Measurements from ENCODE around the gene FAM89A. TPM values are rescaled to one million over a fixed set of nuclear protein-coding genes. Genes with fewer than 3 reads are reported as not detected.

The FAM89A gene
- total and polyA plus RNA-seq, 9 of the 15 experiments (the other 6 are each of a cell fraction or from before 2014, with no cell fraction given): 8.7 to 66.2 (median 43.3) TPM

- TF ChIP-seq JUN (IDR thresholded peaks at IDR 0.05; ENCODE audit: borderline replicate concordance, low read depth, low read length) (no peak), JUN (CRISPR knock-in tag; IDR thresholded peaks at IDR 0.05; ENCODE audit: borderline replicate concordance) (no peak), CGGBP1 (CRISPR knock-in tag; IDR thresholded peaks at IDR 0.05) (no peak), ZNF408 (CRISPR knock-in tag; IDR thresholded peaks at IDR 0.05; ENCODE audit: low read depth) (no peak), ZFP1 (CRISPR knock-in tag; IDR thresholded peaks at IDR 0.05) (no peak), RFX7 (CRISPR knock-in tag; IDR thresholded peaks at IDR 0.05) (no peak), GATAD2B (IDR thresholded peaks at IDR 0.05; ENCODE audit: borderline replicate concordance) (peak; percentile 93), KDM2B (CRISPR knock-in tag; IDR thresholded peaks at IDR 0.05) (peak; percentile 96), ZNF197 (CRISPR knock-in tag; IDR thresholded peaks at IDR 0.05; ENCODE audit: low read depth) (no peak), ZNF583 (CRISPR knock-in tag; IDR thresholded peaks at IDR 0.05) (no peak), CCAR2 (IDR thresholded peaks at IDR 0.05; ENCODE audit: low read depth, low read length) (no peak), GMEB1 (CRISPR knock-in tag; IDR thresholded peaks at IDR 0.05) (no peak), ZNF561 (CRISPR knock-in tag; conservative IDR thresholded peaks at IDR 0.05) (no peak), MYNN (IDR thresholded peaks at IDR 0.05) (no peak), MYNN (CRISPR knock-in tag; IDR thresholded peaks at IDR 0.05) (no peak), NFATC3 (IDR thresholded peaks at IDR 0.05) (peak; percentile 89), GATAD2A (IDR thresholded peaks at IDR 0.05) (no peak; the same call in 1 of the 2 replicates), NR0B1 (IDR thresholded peaks at IDR 0.05; ENCODE audit: partially characterized antibody) (no peak), ELF2 (CRISPR knock-in tag; IDR thresholded peaks at IDR 0.05) (no peak)
- TF ChIP-seq, protein P1, sequence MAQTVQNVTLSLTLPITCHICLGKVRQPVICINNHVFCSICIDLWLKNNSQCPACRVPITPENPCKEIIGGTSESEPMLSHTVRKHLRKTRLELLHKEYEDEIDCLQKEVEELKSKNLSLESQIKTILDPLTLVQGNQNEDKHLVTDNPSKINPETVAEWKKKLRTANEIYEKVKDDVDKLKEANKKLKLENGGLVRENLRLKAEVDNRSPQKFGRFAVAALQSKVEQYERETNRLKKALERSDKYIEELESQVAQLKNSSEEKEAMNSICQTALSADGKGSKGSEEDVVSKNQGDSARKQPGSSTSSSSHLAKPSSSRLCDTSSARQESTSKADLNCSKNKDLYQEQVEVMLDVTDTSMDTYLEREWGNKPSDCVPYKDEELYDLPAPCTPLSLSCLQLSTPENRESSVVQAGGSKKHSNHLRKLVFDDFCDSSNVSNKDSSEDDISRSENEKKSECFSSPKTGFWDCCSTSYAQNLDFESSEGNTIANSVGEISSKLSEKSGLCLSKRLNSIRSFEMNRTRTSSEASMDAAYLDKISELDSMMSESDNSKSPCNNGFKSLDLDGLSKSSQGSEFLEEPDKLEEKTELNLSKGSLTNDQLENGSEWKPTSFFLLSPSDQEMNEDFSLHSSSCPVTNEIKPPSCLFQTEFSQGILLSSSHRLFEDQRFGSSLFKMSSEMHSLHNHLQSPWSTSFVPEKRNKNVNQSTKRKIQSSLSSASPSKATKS (CRISPR knock-in tag; IDR thresholded peaks at IDR 0.05): no peak
- TF ChIP-seq, protein P2, sequence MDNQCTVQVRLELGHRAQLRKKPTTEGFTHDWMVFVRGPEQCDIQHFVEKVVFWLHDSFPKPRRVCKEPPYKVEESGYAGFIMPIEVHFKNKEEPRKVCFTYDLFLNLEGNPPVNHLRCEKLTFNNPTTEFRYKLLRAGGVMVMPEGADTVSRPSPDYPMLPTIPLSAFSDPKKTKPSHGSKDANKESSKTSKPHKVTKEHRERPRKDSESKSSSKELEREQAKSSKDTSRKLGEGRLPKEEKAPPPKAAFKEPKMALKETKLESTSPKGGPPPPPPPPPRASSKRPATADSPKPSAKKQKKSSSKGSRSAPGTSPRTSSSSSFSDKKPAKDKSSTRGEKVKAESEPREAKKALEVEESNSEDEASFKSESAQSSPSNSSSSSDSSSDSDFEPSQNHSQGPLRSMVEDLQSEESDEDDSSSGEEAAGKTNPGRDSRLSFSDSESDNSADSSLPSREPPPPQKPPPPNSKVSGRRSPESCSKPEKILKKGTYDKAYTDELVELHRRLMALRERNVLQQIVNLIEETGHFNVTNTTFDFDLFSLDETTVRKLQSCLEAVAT (IDR thresholded peaks at IDR 0.05): peak in 1 of 2 experiments; percentile 76; a peak in 2 of 4 replicates
- TF ChIP-seq, protein P3, sequence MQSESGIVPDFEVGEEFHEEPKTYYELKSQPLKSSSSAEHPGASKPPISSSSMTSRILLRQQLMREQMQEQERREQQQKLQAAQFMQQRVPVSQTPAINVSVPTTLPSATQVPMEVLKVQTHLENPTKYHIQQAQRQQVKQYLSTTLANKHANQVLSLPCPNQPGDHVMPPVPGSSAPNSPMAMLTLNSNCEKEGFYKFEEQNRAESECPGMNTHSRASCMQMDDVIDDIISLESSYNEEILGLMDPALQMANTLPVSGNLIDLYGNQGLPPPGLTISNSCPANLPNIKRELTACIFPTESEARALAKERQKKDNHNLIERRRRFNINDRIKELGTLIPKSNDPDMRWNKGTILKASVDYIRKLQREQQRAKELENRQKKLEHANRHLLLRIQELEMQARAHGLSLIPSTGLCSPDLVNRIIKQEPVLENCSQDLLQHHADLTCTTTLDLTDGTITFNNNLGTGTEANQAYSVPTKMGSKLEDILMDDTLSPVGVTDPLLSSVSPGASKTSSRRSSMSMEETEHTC (IDR thresholded peaks at IDR 0.05): no peak
Measured at GRCh38 chr1:231040019-231040799, at the start of gene FAM89A (continued).

Data from K562 (cell line).